ENCODE results near the gene C10orf120.

Gene C10orf120

GRCh38 chr10:122658356-122659049 is 41.1 kb downstream of the C10orf120 start:
- no peak for DNase-seq (ENCODE audit: low read depth)
- TF ChIP-seq, protein P1, sequence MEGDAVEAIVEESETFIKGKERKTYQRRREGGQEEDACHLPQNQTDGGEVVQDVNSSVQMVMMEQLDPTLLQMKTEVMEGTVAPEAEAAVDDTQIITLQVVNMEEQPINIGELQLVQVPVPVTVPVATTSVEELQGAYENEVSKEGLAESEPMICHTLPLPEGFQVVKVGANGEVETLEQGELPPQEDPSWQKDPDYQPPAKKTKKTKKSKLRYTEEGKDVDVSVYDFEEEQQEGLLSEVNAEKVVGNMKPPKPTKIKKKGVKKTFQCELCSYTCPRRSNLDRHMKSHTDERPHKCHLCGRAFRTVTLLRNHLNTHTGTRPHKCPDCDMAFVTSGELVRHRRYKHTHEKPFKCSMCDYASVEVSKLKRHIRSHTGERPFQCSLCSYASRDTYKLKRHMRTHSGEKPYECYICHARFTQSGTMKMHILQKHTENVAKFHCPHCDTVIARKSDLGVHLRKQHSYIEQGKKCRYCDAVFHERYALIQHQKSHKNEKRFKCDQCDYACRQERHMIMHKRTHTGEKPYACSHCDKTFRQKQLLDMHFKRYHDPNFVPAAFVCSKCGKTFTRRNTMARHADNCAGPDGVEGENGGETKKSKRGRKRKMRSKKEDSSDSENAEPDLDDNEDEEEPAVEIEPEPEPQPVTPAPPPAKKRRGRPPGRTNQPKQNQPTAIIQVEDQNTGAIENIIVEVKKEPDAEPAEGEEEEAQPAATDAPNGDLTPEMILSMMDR (IDR thresholded peaks at IDR 0.05; ENCODE audit: low read depth, low read length, missing control alignments): no peak
- H3K4me3 ChIP-seq (ENCODE audit: low read depth, low read length): no peak overlapping the region

DNA sequence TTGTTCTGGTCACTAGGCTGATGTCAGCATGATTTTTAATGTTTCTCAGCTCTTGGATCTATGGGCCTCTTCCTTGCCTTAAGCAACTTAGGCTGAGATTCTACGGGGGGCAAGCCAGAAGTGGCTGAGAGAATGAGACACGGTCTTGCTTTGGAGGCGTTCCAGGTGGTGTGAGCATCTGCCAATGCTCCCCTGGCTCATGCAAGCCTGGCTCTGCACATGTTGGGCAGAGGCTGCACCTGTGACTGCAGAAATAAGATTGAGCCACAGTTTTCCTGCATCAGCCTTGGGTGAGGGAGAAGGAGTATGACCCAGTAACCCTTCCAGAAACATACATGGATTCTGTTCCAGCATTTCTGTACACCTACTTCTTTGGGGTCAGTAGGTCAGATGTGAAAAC is 41.9 kb downstream of the C10orf120 start:
- TF ChIP-seq, protein P1 (IDR thresholded peaks at IDR 0.05; ENCODE audit: low read depth, low read length, missing control alignments): no peak
- no peak overlapping the region for H3K4me3 ChIP-seq (ENCODE audit: low read depth, low read length)
- no peak for DNase-seq (ENCODE audit: low read depth)

- TF ChIP-seq, protein P1 (IDR thresholded peaks at IDR 0.05; ENCODE audit: low read depth, low read length, missing control alignments): no peak
- DNase-seq (ENCODE audit: low read depth): no peak
- no peak overlapping the region for H3K4me3 ChIP-seq (ENCODE audit: low read depth, low read length)
Measured at GRCh38 chr10:122657255-122657654, 42.4 kb downstream of the C10orf120 start.

- no peak for DNase-seq (ENCODE audit: low read depth)
- TF ChIP-seq, protein P1 (IDR thresholded peaks at IDR 0.05; ENCODE audit: low read depth, low read length, missing control alignments): no peak
- no peak overlapping the region for H3K4me3 ChIP-seq (ENCODE audit: low read depth, low read length)
Measured at GRCh38 chr10:122656741-122657140, 42.9 kb downstream of the C10orf120 start.

DNA sequence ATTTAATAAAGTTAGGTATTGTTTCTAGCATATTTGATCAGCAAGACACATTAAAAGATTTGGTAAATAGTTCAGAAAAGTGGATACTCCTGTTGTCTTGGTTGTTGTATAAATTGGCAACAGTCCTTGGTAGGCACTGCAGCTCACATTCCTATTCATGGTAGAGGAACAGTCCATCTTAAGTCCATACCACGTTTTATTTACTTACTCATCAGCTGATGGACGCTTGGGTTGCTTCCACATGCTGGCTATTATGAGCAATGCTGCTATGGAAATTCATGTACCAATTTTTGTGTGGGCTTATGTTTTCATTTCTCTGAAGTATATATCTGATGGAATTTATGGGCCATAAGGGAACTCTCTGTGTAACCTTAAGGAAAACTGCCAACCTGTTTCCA is 43.3 kb downstream of the C10orf120 start:
- TF ChIP-seq, protein P1 (IDR thresholded peaks at IDR 0.05; ENCODE audit: low read depth, low read length, missing control alignments): no peak
- no peak overlapping the region for H3K4me3 ChIP-seq (ENCODE audit: low read depth, low read length)
- no peak for DNase-seq (ENCODE audit: low read depth)

GRCh38 chr10:122655524-122656307 is 43.9 kb downstream of the C10orf120 start:
- DNase-seq (ENCODE audit: low read depth): no peak
- TF ChIP-seq, protein P1 (IDR thresholded peaks at IDR 0.05; ENCODE audit: low read depth, low read length, missing control alignments): no peak
- no peak overlapping the region for H3K4me3 ChIP-seq (ENCODE audit: low read depth, low read length)
